ENCODE measurements around the gene UCK2.

DNA sequence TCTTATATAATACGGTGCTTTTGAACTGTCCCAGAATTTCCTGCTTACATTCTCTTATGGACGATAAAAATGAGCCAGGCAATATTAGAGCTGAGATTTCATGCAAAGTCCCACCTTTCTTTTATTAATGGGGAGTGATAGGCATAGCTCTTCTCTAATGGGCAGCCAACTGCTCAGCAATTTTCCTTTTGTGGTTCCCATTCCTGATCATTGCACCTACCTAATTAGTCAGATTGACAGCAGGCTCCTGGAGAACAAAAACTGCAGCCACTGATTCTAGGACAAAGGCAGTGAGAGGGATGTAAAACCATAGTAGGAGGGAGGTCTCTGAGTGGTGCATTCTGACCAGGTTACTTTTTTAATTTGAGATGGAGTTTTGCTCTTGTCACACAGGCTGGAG, 110.4 kb downstream of the UCK2 start:
- TF ChIP-seq GATA2 (IDR thresholded peaks at IDR 0.05; ENCODE audit: low read depth, low read length) = no peak
- no peak for TF ChIP-seq GATA3 (IDR thresholded peaks at IDR 0.05; ENCODE audit: low read depth, low read length)

All from SH-SY5Y (cell line).